GM19023 (cell line): ENCODE measurements around the gene TMEM222.

Experiments used
- ATAC-seq: cut with Tn5 transposase; IDR thresholded peaks from one replicate; pipeline ENCODE4 v1.9.1; 2021; ENCODE audit warnings: mild to moderate bottlenecking, moderate library complexity; ENCODE audit not compliant: unreplicated experiment

Gene TMEM222

DNA sequence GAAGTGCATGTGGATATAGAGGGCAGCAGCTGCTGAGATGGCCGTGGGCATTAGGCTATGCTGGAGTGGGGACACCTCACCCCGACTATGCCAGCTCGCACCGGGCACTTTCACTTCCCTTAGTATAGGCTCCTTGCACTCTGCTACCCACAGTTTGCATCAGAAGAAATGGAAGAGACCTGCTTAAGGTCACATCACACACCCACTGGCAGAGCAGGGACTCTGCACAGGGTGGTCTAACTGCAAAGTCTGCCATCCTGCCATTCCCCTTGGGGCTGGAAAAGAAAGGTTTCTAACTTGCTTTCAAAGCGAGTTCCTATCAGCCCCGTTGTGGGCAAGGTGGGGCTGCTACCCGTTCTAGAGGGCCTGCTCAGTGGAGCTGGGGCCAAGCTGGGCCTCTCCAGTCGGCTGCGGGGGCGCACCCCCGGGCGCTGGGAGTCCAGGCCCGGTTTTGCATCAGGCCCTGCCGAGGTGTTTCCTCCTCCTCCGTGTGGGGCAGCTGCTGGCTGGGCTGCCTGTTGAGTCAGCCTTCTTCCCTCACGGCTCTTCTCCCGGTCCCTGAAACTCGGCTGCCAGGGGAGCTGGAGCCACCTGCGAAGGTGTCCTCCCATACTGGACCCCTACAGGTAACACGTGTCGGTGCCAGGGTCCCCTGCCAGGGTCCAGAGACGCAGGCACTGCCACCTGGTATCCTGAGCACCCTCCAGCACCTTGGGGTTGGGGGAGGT, 19.7 kb downstream of the TMEM222 start, which contains the start of gene SYTL1:
Gene SYTL1 (plus strand): TSS at position 498 of the 728 bp plus-strand sequence. CDS start 3,313 bp downstream, outside the sequence.
- peak; percentile 41 for ATAC-seq

DNA sequence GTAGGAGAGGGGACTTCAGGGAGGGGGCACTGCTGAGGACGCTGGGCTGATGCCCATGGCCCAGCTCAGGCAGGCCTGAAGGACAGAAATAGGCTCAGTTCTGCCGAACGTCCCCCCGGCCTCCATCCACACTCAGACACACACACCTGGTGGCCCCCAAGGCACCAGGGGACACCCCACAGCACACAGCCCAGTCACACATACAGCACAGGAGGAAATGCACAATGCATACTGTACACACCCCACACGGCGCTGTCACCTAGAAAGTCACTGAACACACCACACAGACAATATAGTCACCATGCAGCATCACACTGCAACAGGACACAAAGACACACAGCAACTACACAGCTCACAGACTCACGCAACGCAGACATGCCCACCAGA, 20.4 kb downstream of the TMEM222 start:
- ATAC-seq, result no peak

DNA sequence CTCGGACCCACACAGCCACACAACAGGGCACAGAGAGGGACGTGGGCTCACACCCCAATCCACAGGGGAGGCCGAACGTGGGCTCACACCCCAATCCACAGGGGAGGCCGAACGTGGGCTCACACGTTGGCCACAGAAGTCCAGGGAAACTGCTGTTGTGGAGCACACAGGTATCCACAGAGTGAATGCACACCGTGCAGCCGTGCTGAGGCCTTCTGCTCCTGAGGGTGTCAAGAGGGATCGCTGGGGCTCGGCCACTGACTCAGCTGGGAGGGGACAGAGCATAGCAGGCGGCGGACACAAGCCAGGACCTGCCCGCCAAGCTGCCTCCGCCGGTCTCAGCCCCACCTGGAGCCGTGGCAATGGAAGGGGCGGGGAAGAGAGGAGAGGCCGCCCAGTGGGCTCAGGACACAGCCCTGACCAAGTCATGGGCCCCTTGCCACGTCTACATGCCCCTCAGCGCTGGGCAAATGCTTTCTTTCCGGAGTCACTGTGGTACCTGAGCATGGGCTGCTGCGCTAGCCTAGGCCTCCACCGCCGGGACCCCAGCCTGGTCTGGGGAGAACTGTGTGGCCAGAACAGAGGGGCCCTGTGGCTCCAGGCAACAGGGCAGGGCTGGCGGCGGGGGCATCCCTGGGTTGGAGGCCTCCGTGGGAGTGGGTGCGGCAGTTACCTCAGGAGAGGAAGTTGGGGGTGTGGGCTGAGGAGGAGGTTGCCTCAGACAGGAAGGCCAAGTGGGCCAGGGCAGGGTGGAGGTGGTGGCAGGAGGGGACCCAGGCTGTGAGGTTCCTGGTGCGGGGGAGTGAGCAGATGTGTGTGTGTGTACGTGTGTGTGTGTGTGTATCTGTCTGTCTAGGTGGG, 21.0 kb downstream of the TMEM222 start:
- ATAC-seq, result no peak

DNA sequence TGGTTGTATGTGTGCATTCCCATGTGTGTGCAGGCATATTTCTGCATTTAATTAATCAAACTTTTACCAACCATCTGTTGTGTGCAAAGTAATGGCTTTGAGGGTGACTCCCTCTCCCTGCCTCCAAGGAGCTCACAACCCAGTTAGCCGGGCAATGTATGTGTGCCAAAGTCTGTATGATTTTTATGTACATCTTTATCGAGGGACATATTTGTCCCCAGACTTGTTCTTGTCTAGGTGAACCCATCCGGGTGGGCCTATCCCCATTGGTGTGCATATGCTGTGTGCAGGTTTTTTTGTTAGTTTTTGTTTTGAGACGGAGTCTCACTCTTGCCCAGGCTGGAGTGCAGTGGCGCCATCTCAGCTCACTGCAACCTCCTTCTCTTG, 21.7 kb downstream of the TMEM222 start:
- ATAC-seq, result no peak

DNA sequence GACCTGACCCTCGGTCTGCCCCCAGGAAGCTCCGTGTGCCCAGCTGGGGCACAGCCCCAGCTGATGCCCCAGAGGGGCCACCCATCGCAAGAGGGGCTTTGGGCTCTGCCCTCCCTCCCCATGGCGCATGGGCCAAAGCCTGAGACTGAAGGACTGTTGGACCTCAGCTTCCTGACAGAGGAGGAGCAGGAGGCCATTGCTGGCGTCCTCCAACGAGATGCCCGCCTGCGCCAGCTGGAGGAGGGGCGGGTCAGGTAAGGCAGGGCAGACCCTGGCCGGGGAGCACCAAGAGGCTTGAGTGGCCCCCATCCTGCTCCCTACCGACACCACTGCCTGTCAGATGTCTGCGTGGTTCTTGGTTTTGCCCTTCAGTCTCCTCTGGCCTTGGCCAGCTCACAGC, 23.3 kb downstream of the TMEM222 start:
- ATAC-seq, result no peak

DNA sequence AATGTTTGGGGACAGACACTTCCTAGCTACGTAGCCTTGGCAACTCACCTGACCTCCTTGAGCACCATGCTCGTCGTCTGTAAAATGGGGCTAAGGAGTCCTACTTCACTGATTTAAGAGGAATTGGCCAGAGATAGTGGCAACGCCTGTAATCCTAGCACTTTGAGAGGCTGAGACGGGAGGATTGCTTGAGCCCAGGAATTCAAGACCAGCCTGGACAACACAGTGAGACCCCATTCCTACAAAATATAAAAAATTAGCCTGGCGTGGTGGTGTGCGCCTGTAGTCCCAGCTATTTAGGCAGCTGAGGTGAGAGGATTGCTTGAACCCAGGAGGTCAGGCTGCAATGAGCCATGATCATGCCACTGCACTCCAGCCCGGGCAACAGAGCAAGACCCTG, 24.4 kb downstream of the TMEM222 start:
- no peak for ATAC-seq

DNA sequence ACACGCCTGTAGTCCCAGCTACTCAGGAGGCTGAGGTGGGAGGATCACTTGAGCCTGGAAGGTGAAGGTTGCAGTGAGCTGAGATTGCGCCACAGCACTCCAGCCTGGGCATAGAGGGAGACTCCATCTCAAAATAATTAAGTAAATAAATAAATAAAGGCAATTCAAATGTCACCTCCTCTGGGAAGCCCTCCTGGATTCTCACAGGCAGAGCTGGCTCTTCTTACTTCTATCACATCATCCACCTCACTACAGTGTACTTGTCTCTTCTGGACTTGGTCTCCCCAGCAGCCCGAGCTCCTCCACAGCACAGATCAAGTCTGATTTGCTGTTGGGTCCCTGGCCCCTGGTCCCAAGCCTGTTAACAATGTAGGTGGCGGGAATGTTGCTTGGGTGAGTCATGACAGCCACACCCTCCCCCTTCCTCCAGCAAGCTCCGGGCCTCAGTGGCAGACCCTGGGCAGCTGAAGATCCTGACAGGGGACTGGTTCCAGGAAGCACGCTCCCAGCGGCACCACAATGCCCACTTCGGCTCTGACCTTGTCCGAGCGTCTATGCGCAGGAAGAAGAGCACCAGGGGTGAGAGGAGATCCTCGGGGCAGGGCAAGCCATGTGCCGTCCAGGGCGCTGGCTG, 25.1 kb downstream of the TMEM222 start:
- ATAC-seq, result no peak

DNA sequence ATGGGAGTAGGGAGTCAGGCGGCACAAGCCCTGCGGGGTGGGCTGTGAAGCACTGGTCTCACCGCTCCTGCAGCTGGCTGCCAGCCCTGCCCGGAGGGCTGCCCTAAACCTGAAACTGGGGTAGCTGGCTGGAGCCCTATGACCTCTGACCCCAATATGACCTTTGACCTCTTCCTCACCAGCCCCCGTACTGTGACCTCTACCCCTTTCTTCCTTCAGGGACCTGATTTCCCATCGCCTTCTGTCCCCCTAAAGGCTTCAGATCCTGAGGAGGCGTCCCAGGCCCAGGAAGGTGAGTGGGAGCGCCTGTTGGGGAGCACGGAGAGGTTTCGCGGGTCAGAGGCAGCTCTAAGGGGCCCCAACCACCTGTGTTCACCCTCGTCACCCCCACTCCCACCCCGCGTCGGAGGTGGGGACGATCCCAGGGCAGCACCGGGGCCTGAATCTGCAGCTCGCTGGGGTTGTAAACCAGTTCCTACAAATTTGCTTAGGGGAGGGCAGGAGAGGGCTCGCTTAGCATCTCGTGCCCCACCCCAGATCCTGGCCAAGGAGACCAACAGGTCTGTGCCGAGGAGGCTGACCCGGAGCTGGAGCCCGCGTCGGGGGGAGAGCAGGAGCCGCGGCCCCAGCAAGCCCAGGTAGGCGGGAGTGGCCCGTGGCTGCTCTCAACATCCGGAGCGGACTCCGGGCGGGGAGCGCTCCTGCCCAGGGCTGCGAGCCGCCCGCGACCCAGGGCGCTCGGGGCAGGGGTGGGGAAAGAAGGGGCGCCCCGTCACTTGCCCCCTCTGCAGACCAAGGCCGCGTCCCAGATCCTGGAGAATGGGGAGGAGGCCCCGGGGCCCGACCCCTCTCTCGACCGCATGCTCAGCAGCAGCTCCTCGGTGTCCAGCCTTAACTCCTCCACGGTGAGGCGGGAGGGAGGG, 27.2 kb downstream of the TMEM222 start:
- no peak for ATAC-seq

DNA sequence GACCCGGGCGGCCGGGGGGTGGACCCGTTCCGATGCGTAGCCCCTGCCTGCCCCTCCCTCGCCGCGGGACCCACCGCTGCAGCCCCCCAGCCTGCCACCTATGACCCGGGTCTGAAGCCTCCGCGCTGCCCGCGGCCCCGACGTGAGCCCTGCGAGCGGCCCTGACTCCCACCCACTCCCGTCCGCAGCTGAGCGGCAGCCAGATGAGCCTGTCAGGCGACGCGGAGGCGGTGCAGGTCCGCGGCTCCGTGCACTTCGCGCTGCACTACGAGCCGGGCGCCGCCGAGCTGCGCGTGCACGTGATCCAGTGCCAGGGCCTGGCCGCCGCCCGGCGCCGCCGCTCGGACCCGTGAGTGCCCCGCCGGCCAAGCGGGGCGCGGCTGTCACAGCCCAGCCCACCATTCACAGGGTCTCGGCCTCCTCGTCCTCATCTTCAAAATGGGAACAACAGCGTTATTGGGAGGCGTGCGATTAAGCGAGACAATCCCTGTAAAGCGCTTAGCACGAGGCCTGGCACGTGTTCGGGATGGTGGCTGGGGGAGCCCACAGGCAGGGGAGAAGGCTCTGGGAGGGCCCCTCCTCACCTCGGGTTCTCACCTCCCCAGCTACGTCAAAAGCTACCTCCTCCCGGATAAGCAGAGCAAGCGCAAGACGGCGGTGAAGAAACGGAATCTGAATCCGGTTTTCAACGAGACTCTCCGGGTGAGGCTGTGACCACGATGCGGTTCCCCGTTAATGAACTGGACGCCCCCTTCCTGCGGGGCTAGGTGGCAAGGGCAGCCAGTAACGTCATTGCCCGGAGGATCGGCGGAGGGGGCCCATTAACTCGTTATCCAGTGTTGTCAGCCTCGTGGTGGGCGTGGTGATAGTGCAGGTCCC, 28.1 kb downstream of the TMEM222 start:
- no peak for ATAC-seq

DNA sequence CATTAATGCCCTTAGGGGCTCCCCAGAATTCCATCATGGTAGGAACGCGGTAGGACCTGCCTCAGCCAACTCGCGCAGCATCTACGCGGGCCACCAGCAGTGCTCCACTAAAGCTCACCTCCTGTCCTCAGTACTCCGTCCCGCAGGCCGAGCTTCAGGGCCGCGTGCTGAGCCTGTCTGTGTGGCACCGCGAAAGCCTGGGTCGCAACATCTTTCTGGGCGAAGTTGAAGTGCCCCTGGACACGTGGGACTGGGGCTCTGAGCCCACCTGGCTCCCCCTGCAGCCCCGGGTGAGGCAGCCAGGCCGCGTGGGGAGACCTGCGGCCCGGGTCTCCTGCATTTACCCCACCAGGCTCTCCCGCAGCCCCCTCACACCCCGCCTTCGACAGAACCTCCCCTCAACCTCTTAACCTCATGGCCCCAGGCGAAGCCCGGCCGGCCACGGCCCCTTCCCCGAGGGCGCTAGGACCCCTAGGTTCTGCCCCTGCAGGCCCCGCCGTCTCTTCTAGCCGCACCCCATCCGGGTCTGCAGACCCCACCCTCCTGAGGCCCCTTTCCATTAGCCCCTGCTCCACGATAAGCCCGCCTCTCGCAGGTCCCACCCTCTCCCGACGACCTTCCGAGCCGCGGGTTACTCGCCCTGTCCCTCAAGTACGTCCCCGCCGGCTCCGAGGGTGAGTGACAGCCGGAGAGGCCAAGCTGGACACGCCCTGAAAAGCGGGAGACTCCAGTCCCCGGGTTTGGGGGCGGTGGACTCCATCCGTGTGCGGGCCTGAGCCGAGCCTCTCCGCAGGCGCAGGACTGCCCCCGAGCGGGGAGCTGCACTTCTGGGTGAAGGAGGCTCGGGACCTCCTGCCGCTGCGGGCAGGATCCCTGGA, 28.9 kb downstream of the TMEM222 start:
- no peak for ATAC-seq

DNA sequence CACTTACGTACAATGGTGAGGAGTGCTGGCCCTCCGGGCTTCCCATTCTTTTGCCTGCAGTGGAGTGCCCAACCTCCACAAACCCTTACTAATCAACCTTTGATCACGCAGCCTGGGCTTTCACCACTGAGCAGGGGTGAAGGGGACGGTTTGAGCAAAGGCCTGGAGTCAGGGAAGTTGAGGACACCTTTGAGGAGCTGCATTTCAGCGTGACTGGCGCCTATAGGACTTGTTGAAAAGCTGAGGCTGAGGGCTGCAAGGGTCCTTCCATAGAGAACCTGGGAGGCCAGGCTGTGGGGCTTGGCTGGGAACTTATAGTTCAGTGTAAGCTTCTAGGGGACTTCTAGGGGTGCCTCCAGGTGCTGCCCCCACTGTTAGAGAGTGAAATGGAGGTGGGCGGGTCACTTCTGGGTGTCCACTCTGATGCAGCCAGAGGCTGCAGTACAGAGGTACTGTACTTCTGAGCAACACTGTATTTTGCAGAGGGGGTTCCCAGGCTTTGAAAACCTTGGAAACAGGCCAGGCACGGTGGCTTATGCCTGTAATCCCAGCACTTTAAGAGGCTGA, 29.7 kb downstream of the TMEM222 start:
- ATAC-seq, result no peak

DNA sequence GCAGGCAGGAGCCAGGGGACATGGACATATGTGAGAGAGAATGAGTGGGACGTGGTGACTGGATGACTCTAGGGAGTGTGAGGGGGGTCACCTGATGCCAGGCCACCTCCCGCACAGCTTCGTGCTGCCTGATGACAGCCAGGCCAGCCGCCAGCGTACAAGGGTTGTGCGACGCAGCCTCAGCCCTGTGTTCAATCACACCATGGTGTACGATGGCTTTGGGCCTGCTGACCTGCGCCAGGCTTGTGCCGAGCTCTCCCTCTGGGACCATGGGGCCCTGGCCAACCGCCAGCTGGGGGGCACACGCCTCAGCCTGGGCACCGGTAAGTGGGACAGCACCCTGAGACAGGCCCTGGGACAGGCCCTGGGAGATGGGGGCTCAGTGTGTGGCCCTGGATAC, 31.2 kb downstream of the TMEM222 start:
- ATAC-seq, result no peak

DNA sequence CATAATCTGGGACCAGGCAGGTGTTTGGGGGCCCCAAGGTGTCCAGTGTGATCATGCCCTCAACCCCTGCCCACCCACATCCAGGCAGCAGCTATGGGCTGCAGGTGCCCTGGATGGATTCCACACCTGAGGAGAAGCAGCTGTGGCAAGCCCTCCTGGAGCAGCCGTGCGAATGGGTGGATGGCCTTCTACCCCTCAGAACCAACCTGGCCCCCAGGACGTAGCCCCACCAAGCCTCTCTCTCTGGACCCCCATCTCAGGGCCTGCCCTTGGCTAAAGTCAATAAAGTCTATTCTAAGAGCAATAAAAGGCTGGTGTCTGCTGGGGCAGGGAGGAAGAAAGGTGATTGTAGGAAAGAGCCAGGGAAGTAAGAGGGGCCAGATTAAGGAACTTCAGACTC, 31.7 kb downstream of the TMEM222 start:
- ATAC-seq, result no peak

DNA sequence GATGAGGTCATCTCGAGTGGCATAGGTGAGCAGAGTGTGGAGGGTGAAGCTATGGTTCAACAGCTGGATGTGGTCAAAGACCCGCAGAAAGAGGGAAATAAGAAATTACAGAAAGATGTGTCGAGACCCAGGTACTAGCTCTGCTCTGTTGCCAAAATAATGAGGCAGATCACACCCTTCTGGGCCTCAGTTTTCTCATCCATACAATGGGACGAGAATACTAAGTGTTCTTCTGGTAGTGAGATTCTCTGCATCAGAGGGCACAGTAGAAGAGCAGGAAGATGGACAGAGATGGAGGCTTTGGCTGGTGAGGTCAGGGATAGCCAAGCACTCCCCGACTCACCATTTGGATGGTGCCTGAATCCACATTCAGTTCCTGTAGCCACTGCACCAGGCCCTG, 33.7 kb downstream of the TMEM222 start:
- ATAC-seq, result no peak

DNA sequence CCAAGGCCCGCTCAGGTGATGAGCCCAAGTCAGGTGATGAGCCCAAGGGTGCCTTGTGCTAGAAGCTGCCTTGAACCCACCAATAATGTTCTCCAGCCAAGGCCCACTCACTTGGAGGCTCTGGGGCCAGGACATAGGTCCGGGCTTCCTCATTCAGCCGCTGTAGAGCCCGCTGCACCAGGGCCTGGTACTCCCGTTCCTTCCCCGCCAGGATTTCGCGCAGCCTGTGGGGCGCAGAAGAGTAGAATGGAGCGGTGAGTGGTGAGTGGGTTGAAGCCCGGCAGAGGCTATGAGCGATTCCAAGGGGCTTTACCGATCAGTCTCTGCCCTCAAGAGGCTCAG, 34.3 kb downstream of the TMEM222 start:
- no peak for ATAC-seq

DNA sequence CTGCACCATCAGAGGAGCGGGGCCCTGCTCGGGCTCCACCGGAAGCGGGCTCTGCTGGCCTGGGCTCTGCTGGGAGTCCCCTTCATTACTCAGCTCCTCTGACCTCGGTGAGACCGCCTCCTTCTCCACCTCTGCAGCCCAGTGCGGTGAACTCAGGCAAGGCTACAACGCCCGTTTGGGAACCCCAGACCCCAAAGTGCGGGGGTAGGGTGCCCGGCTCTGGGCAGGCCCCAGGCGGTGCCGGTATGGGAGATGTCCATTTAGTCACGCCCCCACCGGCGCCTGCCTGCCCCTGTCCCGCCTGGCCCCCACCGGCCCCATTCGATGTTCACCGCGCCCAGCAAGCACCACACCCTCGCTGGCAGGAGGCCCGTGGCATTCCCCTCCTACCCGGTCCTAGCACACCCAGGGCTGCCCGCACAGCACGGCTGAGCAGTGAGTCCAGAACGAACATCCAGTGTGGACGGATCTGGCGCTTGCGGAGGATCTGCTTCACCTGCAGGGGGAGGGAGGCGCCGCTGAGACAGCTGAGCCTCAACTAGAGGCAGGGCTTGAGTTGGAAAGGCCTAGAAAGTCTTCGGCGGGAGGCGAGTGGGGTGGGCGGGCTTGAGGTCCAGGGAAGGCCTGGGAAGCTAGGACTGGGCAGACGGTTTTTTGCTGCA, 34.8 kb downstream of the TMEM222 start:
- no peak for ATAC-seq

DNA sequence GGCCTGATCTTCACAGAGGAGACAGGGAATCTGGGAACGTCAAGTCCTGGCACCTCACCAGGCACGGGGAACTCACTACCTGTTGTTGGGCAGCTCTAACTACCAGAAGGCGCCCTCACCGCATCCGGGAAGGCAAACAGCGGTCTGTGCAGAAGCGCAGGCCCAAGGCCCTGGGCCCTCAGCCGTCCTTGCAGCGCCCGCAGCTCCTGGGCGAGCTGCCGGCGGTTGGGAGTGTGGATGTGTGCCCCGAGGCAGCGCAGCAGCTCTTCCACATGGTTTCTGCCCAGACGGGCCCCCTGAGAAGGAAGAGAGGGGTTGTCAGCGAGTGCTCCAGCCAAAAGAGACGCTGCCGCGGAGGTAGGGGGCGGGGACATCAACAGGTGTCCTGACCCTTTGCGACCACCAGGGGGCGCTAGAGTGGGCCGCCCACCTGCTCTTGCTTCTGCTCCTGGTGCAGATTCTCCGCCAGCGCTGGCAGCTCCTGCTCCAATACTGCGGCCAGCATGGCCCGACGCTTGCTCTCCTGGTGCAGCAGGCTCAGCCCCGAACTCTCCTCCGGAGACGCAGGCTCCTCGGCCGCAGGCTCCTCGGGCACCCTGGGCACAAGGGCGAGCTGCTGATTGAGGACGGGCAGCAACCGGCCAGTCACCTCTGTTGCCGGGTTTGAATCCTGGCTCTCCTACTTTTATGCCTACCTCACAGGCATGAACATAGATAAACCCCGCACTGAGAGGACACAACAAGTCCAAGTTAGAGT, 35.5 kb downstream of the TMEM222 start:
- ATAC-seq, result no peak
